ENCODE measurements around the gene NUP210. TPM values are rescaled to one million over a fixed set of nuclear protein-coding genes. Genes with fewer than 3 reads are reported as not detected.

NUP210 gene
- total and polyA plus RNA-seq, 7 experiments from 2014 or later, result 52.6 to 164 (median 138) TPM

- Mint-ChIP-seq H3K9me3 (peaks cover 0 to 2% (median 0%) of the 10 kb centered on the region in 11 donors), H3K27me3 (no peaks in the 10 kb centered on the region), H3K4me1 (peaks cover 41 to 81% (median 69%) of the 10 kb centered on the region in 7 donors), H3K36me3 (peaks cover 0 to 14% (median 0%) of the 10 kb centered on the region in 5 donors), H3K4me3 (peak overlapping the region; percentile 77 to 100 (median 90)), H3K27ac (peak overlapping the region; percentile 83 to 97 (median 92))
- CTCF ChIA-PET, result interaction anchor here (1.0 to 11.5 kb wide), 7 partner anchors 9 to 75 kb away, joined by 3 to 102 read pairs (median 6); no protein-coding TSS in a partner anchor
- H3K4me1 ChIP-seq (ENCODE audit: control insufficient read depth in 2 of 2, insufficient read depth in 2 of 2, low read length in 2 of 2), result peaks cover 55 to 60% of the 10 kb centered on the region in 2 donors
- no peaks in the 10 kb centered on the region for H3K27me3 ChIP-seq (ENCODE audit: control insufficient read depth in 2 of 2, insufficient read depth in 2 of 2, low read length in 2 of 2)
- H3K36me3 ChIP-seq (ENCODE audit: control insufficient read depth in 2 of 3, insufficient read depth in 3 of 3, low read length in 3 of 3), result no peaks in the 10 kb centered on the region
- peak; percentile 58 to 69 (median 64) for DNase-seq
- H3K4me3 ChIP-seq (ENCODE audit: low read length), result peak overlapping the region; percentile 70
- POLR2A ChIA-PET, result interaction anchor here (1.0 to 10.4 kb wide), 11 partner anchors 9 to 309 kb away, joined by 3 to 125 read pairs (median 4); no protein-coding TSS in a partner anchor
- intact Hi-C loops (cut with micrococcal nuclease), result loop anchor here (1.0 to 10.0 kb wide), 8 partner anchors 9 to 1645 kb away; partner anchors contain the start of genes CHCHD4 (in 1 of the 2), HDAC11 (in 1 of the 2), IQSEC1 (in 1 of the 2) and MRPS25 (in 1 of the 2)
- no peaks in the 10 kb centered on the region for H3K9me3 ChIP-seq (ENCODE audit: control insufficient read depth in 2 of 3, low read length in 3 of 3)
- peak overlapping the region; percentile 96 for H3K27ac ChIP-seq (ENCODE audit: low read depth, low read length)
- ATAC-seq, result peak; percentile 74
These were observed 547 bp downstream of the NUP210 start for GRCh38 chr3:13419505-13420044.

GRCh38 chr3:13417166-13417947 lies 2.8 kb downstream of the NUP210 start:
- intact Hi-C loops (cut with micrococcal nuclease), result loop anchor here in 1 of 2 donors (5.0 kb wide), 1 partner anchor 400 kb away; no protein-coding TSS in a partner anchor

GRCh38 chr3:13415997-13416793 lies 3.9 kb downstream of the NUP210 start:
- Histone ChIP-seq H3K27me3 (ENCODE audit: control insufficient read depth in 2 of 2, insufficient read depth in 2 of 2, low read length in 2 of 2) (no peaks in the 10 kb centered on the region), H3K27ac (ENCODE audit: low read depth, low read length) (peak overlapping the region; percentile 96), H3K4me1 (ENCODE audit: control insufficient read depth in 2 of 2, insufficient read depth in 2 of 2, low read length in 2 of 2) (peaks cover 56 to 59% of the 10 kb centered on the region in 2 donors), H3K9me3 (ENCODE audit: control insufficient read depth in 2 of 3, low read length in 3 of 3) (no peaks in the 10 kb centered on the region), H3K4me3 (ENCODE audit: low read length) (peak overlapping the region; percentile 34), H3K36me3 (ENCODE audit: control insufficient read depth in 2 of 3, insufficient read depth in 3 of 3, low read length in 3 of 3) (no peaks in the 10 kb centered on the region)
- peaks cover 0 to 2% (median 0%) of the 10 kb centered on the region in 11 donors for H3K9me3 Mint-ChIP-seq
- H3K36me3 Mint-ChIP-seq, result peaks cover 0 to 21% (median 0%) of the 10 kb centered on the region in 5 donors
- ATAC-seq (no peak), DNase-seq (peak in 3 of 9 donors; percentile 18 to 32 (median 18))
- POLR2A ChIA-PET, result interaction anchor here (0.6 to 10.4 kb wide), 8 partner anchors 10 to 69 kb away, joined by 3 to 125 read pairs (median 12); partner anchors contain the start of gene HDAC11
- intact Hi-C loops (cut with micrococcal nuclease), result loop anchor here in 1 of 2 donors (2.0 to 5.0 kb wide), 2 partner anchors 13 to 399 kb away; no protein-coding TSS in a partner anchor
- H3K27me3 Mint-ChIP-seq, result no peaks in the 10 kb centered on the region
- CTCF ChIA-PET, result interaction anchor here (0.6 to 11.5 kb wide), 8 partner anchors 10 to 71 kb away, joined by 3 to 102 read pairs (median 6); no protein-coding TSS in a partner anchor
- peak overlapping the region; percentile 70 to 100 (median 84) for H3K4me3 Mint-ChIP-seq
- H3K4me1 Mint-ChIP-seq, result peaks cover 43 to 77% (median 65%) of the 10 kb centered on the region in 7 donors
- peak overlapping the region; percentile 63 to 97 (median 93) for H3K27ac Mint-ChIP-seq

More at GRCh38 chr3:13417166-13417947, 2.8 kb downstream of the NUP210 start:
- Mint-ChIP-seq H3K27ac (peak overlapping the region; percentile 63 to 97 (median 92)), H3K4me1 (peaks cover 52 to 84% (median 73%) of the 10 kb centered on the region in 7 donors), H3K9me3 (peaks cover 0 to 2% (median 0%) of the 10 kb centered on the region in 11 donors), H3K27me3 (no peaks in the 10 kb centered on the region), H3K36me3 (peaks cover 0 to 18% (median 0%) of the 10 kb centered on the region in 5 donors), H3K4me3 (peak overlapping the region; percentile 77 to 100 (median 90))
- ATAC-seq, result no peak
- no peak for DNase-seq
- peaks cover 67 to 70% of the 10 kb centered on the region in 2 donors for H3K4me1 ChIP-seq (ENCODE audit: control insufficient read depth in 2 of 2, insufficient read depth in 2 of 2, low read length in 2 of 2)
- H3K4me3 ChIP-seq (ENCODE audit: low read length), result peak overlapping the region; percentile 70
- ChIA-PET CTCF (interaction anchor here (0.6 to 11.5 kb wide), 8 partner anchors 9 to 72 kb away, joined by 3 to 102 read pairs (median 8); no protein-coding TSS in a partner anchor), POLR2A (interaction anchor here (0.8 to 10.4 kb wide), 7 partner anchors 9 to 522 kb away, joined by 3 to 125 read pairs (median 24); no protein-coding TSS in a partner anchor)
- peak overlapping the region; percentile 96 for H3K27ac ChIP-seq (ENCODE audit: low read depth, low read length)
- no peaks in the 10 kb centered on the region for H3K36me3 ChIP-seq (ENCODE audit: control insufficient read depth in 2 of 3, insufficient read depth in 3 of 3, low read length in 3 of 3)
- H3K27me3 ChIP-seq (ENCODE audit: control insufficient read depth in 2 of 2, insufficient read depth in 2 of 2, low read length in 2 of 2), result no peaks in the 10 kb centered on the region
- H3K9me3 ChIP-seq (ENCODE audit: control insufficient read depth in 2 of 3, low read length in 3 of 3), result no peaks in the 10 kb centered on the region

- ChIA-PET CTCF (interaction anchor here (0.6 to 11.5 kb wide), 7 partner anchors 10 to 74 kb away, joined by 3 to 102 read pairs (median 8); no protein-coding TSS in a partner anchor), POLR2A (interaction anchor here (0.6 to 10.4 kb wide), 7 partner anchors 9 to 69 kb away, joined by 3 to 125 read pairs (median 18); partner anchors contain the start of gene HDAC11)
- Histone ChIP-seq H3K27ac (ENCODE audit: low read depth, low read length) (peak overlapping the region; percentile 96), H3K4me3 (ENCODE audit: low read length) (peak overlapping the region; percentile 34), H3K27me3 (ENCODE audit: control insufficient read depth in 2 of 2, insufficient read depth in 2 of 2, low read length in 2 of 2) (no peaks in the 10 kb centered on the region), H3K9me3 (ENCODE audit: control insufficient read depth in 2 of 3, low read length in 3 of 3) (no peaks in the 10 kb centered on the region), H3K4me1 (ENCODE audit: control insufficient read depth in 2 of 2, insufficient read depth in 2 of 2, low read length in 2 of 2) (peaks cover 53 to 56% of the 10 kb centered on the region in 2 donors), H3K36me3 (ENCODE audit: control insufficient read depth in 2 of 3, insufficient read depth in 3 of 3, low read length in 3 of 3) (no peaks in the 10 kb centered on the region)
- Mint-ChIP-seq H3K4me1 (peaks cover 37 to 73% (median 61%) of the 10 kb centered on the region in 7 donors), H3K9me3 (no peaks in the 10 kb centered on the region), H3K27ac (peak overlapping the region; percentile 82 to 97 (median 93)), H3K4me3 (peak overlapping the region; percentile 77 to 100 (median 86)), H3K27me3 (no peaks in the 10 kb centered on the region), H3K36me3 (peaks cover 0 to 21% (median 0%) of the 10 kb centered on the region in 5 donors)
- DNase-seq, result peak in 1 of 9 donors; percentile 29
- no peak for ATAC-seq
- intact Hi-C loops (cut with micrococcal nuclease), result loop anchor here in 1 of 2 donors (2.0 to 5.0 kb wide), 2 partner anchors 13 to 398 kb away; no protein-coding TSS in a partner anchor
These were observed 4.7 kb downstream of the NUP210 start for GRCh38 chr3:13415236-13415986.

GRCh38 chr3:13414040-13414729 lies 5.9 kb downstream of the NUP210 start:
- H3K36me3 Mint-ChIP-seq, result peaks cover 0 to 28% (median 2%) of the 10 kb centered on the region in 5 donors
- Histone ChIP-seq H3K4me3 (ENCODE audit: low read length) (peak overlapping the region; percentile 40), H3K36me3 (ENCODE audit: control insufficient read depth in 2 of 3, insufficient read depth in 3 of 3, low read length in 3 of 3) (peaks cover 0 to 4% (median 0%) of the 10 kb centered on the region in 3 experiments), H3K9me3 (ENCODE audit: control insufficient read depth in 2 of 3, low read length in 3 of 3) (no peaks in the 10 kb centered on the region), H3K27me3 (ENCODE audit: control insufficient read depth in 2 of 2, insufficient read depth in 2 of 2, low read length in 2 of 2) (no peaks in the 10 kb centered on the region), H3K4me1 (ENCODE audit: control insufficient read depth in 2 of 2, insufficient read depth in 2 of 2, low read length in 2 of 2) (peaks cover 53 to 56% of the 10 kb centered on the region in 2 donors), H3K27ac (ENCODE audit: low read depth, low read length) (peak overlapping the region; percentile 96)
- intact Hi-C loops (cut with micrococcal nuclease), result loop anchor here (1.0 to 2.0 kb wide), 4 partner anchors 15 to 68 kb away; no protein-coding TSS in a partner anchor
- peak; percentile 52 to 66 (median 60) for DNase-seq
- H3K27ac Mint-ChIP-seq, result peak overlapping the region; percentile 82 to 97 (median 93)
- H3K9me3 Mint-ChIP-seq, result no peaks in the 10 kb centered on the region
- POLR2A ChIA-PET, result interaction anchor here (0.7 to 10.4 kb wide), 8 partner anchors 8 to 67 kb away, joined by 3 to 125 read pairs (median 4); no protein-coding TSS in a partner anchor
- CTCF ChIA-PET, result interaction anchor here (1.0 to 11.5 kb wide), 5 partner anchors 9 to 73 kb away, joined by 3 to 102 read pairs (median 4); no protein-coding TSS in a partner anchor
- no peaks in the 10 kb centered on the region for H3K27me3 Mint-ChIP-seq
- H3K4me3 Mint-ChIP-seq, result peak overlapping the region; percentile 77 to 100 (median 86)
- H3K4me1 Mint-ChIP-seq, result peaks cover 37 to 78% (median 61%) of the 10 kb centered on the region in 7 donors
- peak; percentile 95 for ATAC-seq

All from naive thymus-derived CD4-positive, alpha-beta T cell (primary cell).